CD4-positive, alpha-beta T cell (primary cell): ENCODE data around the gene ZNF558. TPM values are rescaled to one million over a fixed set of nuclear protein-coding genes. Genes with fewer than 3 reads are reported as not detected.

ENCODE experiments used
- ATAC-seq: fragments of 200-7000 bp; cut with Tn5 transposase; one replicate; pipeline ENCODE4 v1.10.0; 2022; ENCODE audit warnings: mild to moderate bottlenecking; ENCODE audit not compliant: poor library complexity
- CTCF ChIA-PET: fragments of 350-600 bp; sonication (Branson Sonifier 250); formaldehyde crosslinking; loops from one replicate; lab custom pipeline; 2021; ENCODE audit warnings: antibody characterized with exemption, inconsistent platforms; lab: Charles Lee
- POLR2A ChIA-PET: fragments of 350-600 bp; sonication (Branson Sonifier 250); formaldehyde crosslinking; loops from one replicate; lab custom pipeline; 2021; ENCODE audit warnings: antibody characterized with exemption, inconsistent platforms; lab: Charles Lee
- DNase-seq, 14 experiments: peaks; one replicate each; pipeline ENCODE4 v3.0.0-alpha.2; 2013 to 2020; ENCODE audit warnings: mixed read lengths in 2 of 14
- H3K27ac ChIP-seq, 2 donors: one replicate each; pipeline versions ENCODE4 v1.5.1 to v1.7.0; 2013; ENCODE audit warnings: low read length in 2 of 2, low read depth in 1 of 2, mild to moderate bottlenecking in 1 of 2
- H3K27me3 ChIP-seq, 2 experiments: 1 replicate in 1 of 2; 2 replicates in 1 of 2; pipeline versions ENCODE4 v1.6.1 to v1.7.0; 2013; ENCODE audit warnings: low read length in 2 of 2, control low read depth in 1 of 2, mild to moderate bottlenecking in 1 of 2, moderate library complexity in 1 of 2; ENCODE audit not compliant: insufficient read depth in 2 of 2, control insufficient read depth in 1 of 2
- H3K36me3 ChIP-seq: one replicate; pipeline ENCODE4 v1.6.1; 2013; ENCODE audit warnings: low read length, control low read depth; ENCODE audit not compliant: insufficient read depth
- H3K4me1 ChIP-seq: one replicate; pipeline ENCODE4 v1.6.1; 2013; ENCODE audit warnings: low read length, control low read depth; ENCODE audit not compliant: insufficient read depth
- H3K4me3 ChIP-seq: one replicate; pipeline ENCODE4 v1.5.1; 2013; ENCODE audit warnings: mild to moderate bottlenecking, low read length, moderate library complexity
- H3K9me3 ChIP-seq, 2 experiments: 1 replicate in 1 of 2; 2 replicates in 1 of 2; pipeline versions ENCODE4 v1.6.1 to v1.7.0; 2013; ENCODE audit warnings: low read length in 2 of 2, mild to moderate bottlenecking in 2 of 2, control low read depth in 1 of 2, moderate library complexity in 1 of 2; ENCODE audit not compliant: control insufficient read depth in 1 of 2, insufficient read depth in 1 of 2
- H3K27ac Mint-ChIP-seq: one replicate; pipeline ENCODE4 v1.8.0; 2020; ENCODE audit warnings: mixed read lengths
- H3K27me3 Mint-ChIP-seq: one replicate; pipeline ENCODE4 v1.8.0; 2021; ENCODE audit warnings: mixed read lengths
- H3K36me3 Mint-ChIP-seq: one replicate; pipeline ENCODE4 v1.8.0; 2021; ENCODE audit warnings: low read depth, mixed read lengths
- H3K4me1 Mint-ChIP-seq: one replicate; pipeline ENCODE4 v1.8.0; 2021; ENCODE audit warnings: low read depth, mixed read lengths
- H3K4me3 Mint-ChIP-seq: one replicate; pipeline ENCODE4 v1.8.0; 2020; ENCODE audit warnings: mild to moderate bottlenecking, mixed read lengths
- H3K9me3 Mint-ChIP-seq: one replicate; pipeline ENCODE4 v1.8.0; 2020; ENCODE audit warnings: mixed read lengths
- intact Hi-C, 2 experiments: fragments of 100-400 bp; cut with DNase I in 1 of 2; cut with micrococcal nuclease in 1 of 2; formaldehyde crosslinking; loops; one replicate each; pipeline versions ENCODE4 v1.15.1 to v1.9.0; 2023 to 2025; cut with DNase I, micrococcal nuclease
- total RNA-seq, 174 experiments: library from RNA in 2 of 174; stranded (reverse) in 2 of 174; gene quantifications; one replicate each; pipeline ENCODE4 v1.2.3 and lab custom pipeline; 2021 to 2026
- TF ChIP-seq, protein P1 (sequence below): fragments of 200-600 bp; IDR thresholded peaks from one replicate; pipeline ENCODE4 v1.8.0; 2022; ENCODE audit warnings: antibody characterized with exemption, mild to moderate bottlenecking

ZNF558 gene
- total RNA-seq, 2 experiments from 2014 or later, result 22.2 to 23.3 TPM

DNA sequence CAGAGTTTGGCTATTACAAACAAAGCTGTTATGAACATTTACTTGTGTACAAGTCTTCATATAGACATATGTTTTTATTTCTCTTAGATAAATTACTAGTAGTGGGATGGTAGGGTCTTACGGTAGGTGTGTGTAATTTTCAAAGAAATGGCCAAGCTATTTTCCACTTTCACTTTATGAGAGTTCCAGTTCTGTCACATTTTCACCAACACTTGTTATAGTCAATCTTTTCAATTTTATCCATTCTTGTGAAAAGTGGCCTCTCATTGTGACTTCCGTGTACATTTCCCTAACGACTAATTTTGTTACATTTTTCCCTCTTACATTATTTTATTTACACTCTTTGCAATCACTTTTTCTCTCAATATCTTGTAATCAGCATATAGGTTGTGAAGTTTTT, 18.4 kb upstream of the ZNF558 start:
- H3K4me1 ChIP-seq, result no peaks in the 10 kb centered on the region
- H3K4me3 ChIP-seq, result no peak overlapping the region
- CTCF ChIA-PET, result no interaction called here
- TF ChIP-seq, protein P1, sequence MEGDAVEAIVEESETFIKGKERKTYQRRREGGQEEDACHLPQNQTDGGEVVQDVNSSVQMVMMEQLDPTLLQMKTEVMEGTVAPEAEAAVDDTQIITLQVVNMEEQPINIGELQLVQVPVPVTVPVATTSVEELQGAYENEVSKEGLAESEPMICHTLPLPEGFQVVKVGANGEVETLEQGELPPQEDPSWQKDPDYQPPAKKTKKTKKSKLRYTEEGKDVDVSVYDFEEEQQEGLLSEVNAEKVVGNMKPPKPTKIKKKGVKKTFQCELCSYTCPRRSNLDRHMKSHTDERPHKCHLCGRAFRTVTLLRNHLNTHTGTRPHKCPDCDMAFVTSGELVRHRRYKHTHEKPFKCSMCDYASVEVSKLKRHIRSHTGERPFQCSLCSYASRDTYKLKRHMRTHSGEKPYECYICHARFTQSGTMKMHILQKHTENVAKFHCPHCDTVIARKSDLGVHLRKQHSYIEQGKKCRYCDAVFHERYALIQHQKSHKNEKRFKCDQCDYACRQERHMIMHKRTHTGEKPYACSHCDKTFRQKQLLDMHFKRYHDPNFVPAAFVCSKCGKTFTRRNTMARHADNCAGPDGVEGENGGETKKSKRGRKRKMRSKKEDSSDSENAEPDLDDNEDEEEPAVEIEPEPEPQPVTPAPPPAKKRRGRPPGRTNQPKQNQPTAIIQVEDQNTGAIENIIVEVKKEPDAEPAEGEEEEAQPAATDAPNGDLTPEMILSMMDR, result no peak
- peaks cover 0 to 11% of the 10 kb centered on the region in 2 experiments for H3K27me3 ChIP-seq
- no peak for DNase-seq
- intact Hi-C loops, result no loop called here
- Mint-ChIP-seq H3K4me3 (no peak overlapping the region), H3K27ac (no peak overlapping the region), H3K36me3 (no peaks in the 10 kb centered on the region), H3K27me3 (peaks cover 45% of the 10 kb centered on the region), H3K9me3 (no peaks in the 10 kb centered on the region), H3K4me1 (no peaks in the 10 kb centered on the region)
- H3K9me3 ChIP-seq, result peaks cover 0 to 30% of the 10 kb centered on the region in 2 experiments
- POLR2A ChIA-PET, result no interaction called here
- no peak for ATAC-seq
- H3K27ac ChIP-seq, result no peak overlapping the region
- H3K36me3 ChIP-seq, result no peaks in the 10 kb centered on the region

DNA sequence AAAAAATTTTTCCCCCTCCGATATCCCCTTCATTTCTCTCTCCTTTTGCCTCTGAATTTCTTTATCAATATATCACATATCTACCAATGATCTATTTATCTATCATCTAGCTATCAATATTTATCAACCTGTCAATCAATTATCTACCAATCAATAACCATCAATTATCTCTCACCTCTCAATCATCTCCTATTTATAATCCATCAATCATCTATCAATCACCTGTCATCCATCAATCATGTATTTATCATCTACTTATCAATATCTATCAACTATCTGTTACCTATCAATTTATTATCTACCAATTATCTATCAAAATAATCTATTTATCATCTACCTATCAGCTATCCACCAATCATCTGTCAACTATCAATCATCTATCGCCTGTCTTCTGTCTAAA, 17.1 kb upstream of the ZNF558 start:
- H3K4me3 ChIP-seq, result no peak overlapping the region
- intact Hi-C loops, result no loop called here
- ChIA-PET CTCF (no interaction called here), POLR2A (no interaction called here)
- ATAC-seq, result no peak
- H3K9me3 ChIP-seq, result peaks cover 0 to 30% of the 10 kb centered on the region in 2 experiments
- Mint-ChIP-seq H3K27me3 (peaks cover 39% of the 10 kb centered on the region), H3K36me3 (no peaks in the 10 kb centered on the region), H3K4me1 (no peaks in the 10 kb centered on the region), H3K9me3 (no peaks in the 10 kb centered on the region), H3K27ac (no peak overlapping the region), H3K4me3 (no peak overlapping the region)
- TF ChIP-seq, protein P1, result no peak
- no peaks in the 10 kb centered on the region for H3K4me1 ChIP-seq
- peaks cover 0 to 11% of the 10 kb centered on the region in 2 experiments for H3K27me3 ChIP-seq
- H3K36me3 ChIP-seq, result no peaks in the 10 kb centered on the region
- no peak overlapping the region for H3K27ac ChIP-seq
- DNase-seq, result no peak

DNA sequence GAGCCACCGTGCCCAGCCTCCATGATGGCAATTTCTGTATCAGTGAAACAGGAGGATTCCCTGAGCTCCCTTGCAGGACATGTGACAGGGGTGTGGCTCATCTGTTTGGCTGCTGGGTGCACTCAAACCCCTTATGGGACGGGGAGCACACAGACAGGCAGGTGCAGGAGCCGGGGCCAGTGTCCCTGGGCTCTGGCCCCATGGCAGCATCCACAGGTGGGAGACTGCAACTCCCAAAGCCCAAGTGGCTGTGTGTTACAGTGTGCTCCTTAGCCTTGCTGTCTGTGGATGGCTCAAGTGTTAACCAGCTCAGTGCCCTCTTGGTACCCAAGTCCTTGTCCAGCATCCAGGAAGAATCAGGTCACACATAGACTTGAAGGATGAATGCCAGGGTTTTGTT, 14.7 kb upstream of the ZNF558 start:
- no peak overlapping the region for H3K27ac Mint-ChIP-seq
- Histone ChIP-seq H3K36me3 (no peaks in the 10 kb centered on the region), H3K4me3 (no peak overlapping the region), H3K27ac (no peak overlapping the region), H3K4me1 (no peaks in the 10 kb centered on the region), H3K9me3 (peaks cover 0 to 30% of the 10 kb centered on the region in 2 experiments), H3K27me3 (peaks cover 0 to 8% of the 10 kb centered on the region in 2 experiments)
- TF ChIP-seq, protein P1, result no peak
- ATAC-seq, result no peak
- no peak for DNase-seq
- POLR2A ChIA-PET, result no interaction called here
- no peaks in the 10 kb centered on the region for H3K4me1 Mint-ChIP-seq
- intact Hi-C loops, result no loop called here
- CTCF ChIA-PET, result no interaction called here
- no peak overlapping the region for H3K4me3 Mint-ChIP-seq
- no peaks in the 10 kb centered on the region for H3K36me3 Mint-ChIP-seq
- no peaks in the 10 kb centered on the region for H3K9me3 Mint-ChIP-seq
- H3K27me3 Mint-ChIP-seq, result peaks cover 38% of the 10 kb centered on the region
